ENCODE data around the gene AOAH. TPM values are rescaled to one million over a fixed set of nuclear protein-coding genes. Genes with fewer than 3 reads are reported as not detected.

AOAH gene
- total RNA-seq, 2 experiments from 2014 or later = 15.4 to 18.5 TPM

DNA sequence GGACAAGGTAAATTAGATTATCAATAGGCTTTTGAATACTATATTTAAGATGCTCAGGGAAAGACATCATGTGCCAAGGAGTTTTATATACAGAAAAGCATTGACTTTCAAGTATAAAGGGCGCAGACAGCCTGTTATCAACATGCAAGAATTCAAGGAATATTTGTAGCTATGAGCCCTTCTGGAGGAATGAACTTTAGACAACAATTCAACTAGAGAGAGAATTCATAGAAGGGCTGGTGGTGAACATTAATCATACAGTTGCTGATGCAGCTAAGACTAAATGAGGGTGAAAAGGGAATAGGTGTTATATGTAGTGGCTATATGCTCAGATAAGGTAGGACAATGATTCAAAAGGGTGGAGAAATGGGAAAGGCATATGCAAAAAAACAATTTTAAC, 41.2 kb downstream of the AOAH start:
- POLR2A ChIA-PET = interaction anchor here (1.3 to 1.5 kb wide), 2 partner anchors 9 to 41 kb away, joined by 4 read pairs; partner anchors contain the start of gene AOAH
- CTCF ChIA-PET = interaction anchor here (1.4 to 1.9 kb wide), 2 partner anchors 13 to 496 kb away, joined by 3 to 9 read pairs; no protein-coding TSS in a partner anchor
- H3K27ac Mint-ChIP-seq = peak overlapping the region; percentile 77
- DNase-seq = no peak
- H3K4me3 Mint-ChIP-seq = no peak overlapping the region
- H3K27me3 Mint-ChIP-seq = no peaks in the 10 kb centered on the region
- peaks cover 67% of the 10 kb centered on the region for H3K4me1 Mint-ChIP-seq
- H3K9me3 Mint-ChIP-seq = no peaks in the 10 kb centered on the region
- peaks cover 11% of the 10 kb centered on the region for H3K36me3 Mint-ChIP-seq (ENCODE audit: low read depth)

DNA sequence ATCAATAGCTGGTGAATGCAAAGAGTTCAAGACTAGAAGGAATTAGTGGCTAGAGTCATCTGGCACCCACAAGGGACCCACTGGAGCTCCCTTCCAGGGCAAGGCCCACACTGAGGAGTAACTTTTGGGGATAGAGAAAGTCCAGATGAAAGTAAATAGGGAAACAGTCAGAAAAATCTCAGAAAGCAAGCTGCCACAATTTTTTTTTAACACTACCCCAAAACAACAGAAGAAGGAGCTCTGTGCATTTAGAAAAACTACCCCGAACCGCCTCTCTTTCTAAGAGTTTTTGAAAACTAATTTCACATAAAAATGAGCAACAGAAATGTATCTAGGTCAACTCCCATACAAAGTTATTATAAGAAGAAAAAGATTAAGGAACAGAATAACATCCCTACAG, 42.2 kb downstream of the AOAH start:
- H3K4me1 Mint-ChIP-seq = peaks cover 70% of the 10 kb centered on the region
- ChIA-PET POLR2A (interaction anchor here (0.9 to 1.5 kb wide), 5 partner anchors 8 to 500 kb away, joined by 3 to 4 read pairs (median 4); partner anchors contain the start of gene AOAH), CTCF (interaction anchor here (1.0 to 3.2 kb wide), 5 partner anchors 8 to 518 kb away, joined by 3 to 24 read pairs (median 4); no protein-coding TSS in a partner anchor)
- H3K36me3 Mint-ChIP-seq (ENCODE audit: low read depth) = peaks cover 11% of the 10 kb centered on the region
- H3K27me3 Mint-ChIP-seq = no peaks in the 10 kb centered on the region
- H3K27ac Mint-ChIP-seq = no peak overlapping the region
- H3K9me3 Mint-ChIP-seq = no peaks in the 10 kb centered on the region
- DNase-seq = no peak
- H3K4me3 Mint-ChIP-seq = no peak overlapping the region

DNA sequence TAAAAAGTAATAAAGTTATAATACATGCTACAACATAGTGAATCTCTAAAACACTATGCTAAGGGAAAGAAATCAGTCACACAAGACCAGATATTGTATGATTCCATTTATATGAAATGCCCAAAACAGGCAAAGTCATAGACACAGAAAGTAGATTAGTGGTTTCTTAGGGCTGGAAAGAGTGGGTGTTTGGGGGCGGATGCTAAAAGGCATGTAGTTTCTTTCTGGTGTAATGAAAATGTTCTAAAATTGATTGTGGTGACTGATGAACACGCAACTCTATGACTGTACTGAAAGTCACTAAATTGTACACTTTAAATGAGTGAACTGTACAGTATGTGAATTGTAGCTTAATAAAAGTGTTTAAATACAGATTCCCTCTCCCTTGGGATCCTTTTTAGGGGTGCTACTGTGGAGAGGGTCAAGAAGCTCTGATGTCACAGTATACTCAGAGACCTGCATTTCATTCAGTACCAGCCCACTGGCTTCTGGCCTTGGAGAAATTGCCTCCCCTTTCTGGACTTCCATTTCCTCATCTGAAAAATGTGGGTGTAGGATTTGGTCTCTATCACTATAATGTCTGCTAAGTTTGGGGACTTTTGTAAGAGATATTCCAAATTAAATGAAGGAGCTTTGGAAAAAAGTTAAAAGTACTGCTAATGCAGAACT, 46.4 kb downstream of the AOAH start:
- peaks cover 39% of the 10 kb centered on the region for H3K4me1 Mint-ChIP-seq
- DNase-seq = no peak

DNA sequence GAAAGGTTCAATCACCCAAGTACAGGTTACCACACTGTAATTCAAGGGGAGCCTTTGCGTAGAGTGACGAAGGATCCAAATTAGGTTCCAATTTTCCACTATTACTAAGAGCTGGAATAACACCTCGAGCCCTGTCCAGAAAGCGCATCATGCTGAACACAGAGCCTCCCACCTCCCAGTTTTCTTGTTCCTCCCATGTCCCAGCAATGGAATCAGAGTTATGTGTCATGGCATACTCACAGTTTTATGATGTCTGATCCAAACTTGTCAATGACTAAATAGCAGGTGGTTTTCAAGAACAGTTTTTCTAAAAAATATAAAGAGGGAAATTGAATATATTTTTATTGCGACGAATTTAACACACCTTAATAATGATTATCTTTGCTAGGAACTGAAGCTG, 50.6 kb downstream of the AOAH start:
- Mint-ChIP-seq H3K4me3 (no peak overlapping the region), H3K27me3 (no peaks in the 10 kb centered on the region), H3K36me3 (ENCODE audit: low read depth) (peaks cover 10% of the 10 kb centered on the region), H3K9me3 (no peaks in the 10 kb centered on the region), H3K4me1 (peaks cover 45% of the 10 kb centered on the region), H3K27ac (no peak overlapping the region)
- ChIA-PET CTCF (interaction anchor here (1.0 to 1.9 kb wide), 4 partner anchors 9 to 509 kb away, joined by 3 to 5 read pairs (median 3); no protein-coding TSS in a partner anchor), POLR2A (no interaction called here)
- DNase-seq = no peak

More for the DNA sequence above, 46.4 kb downstream of the AOAH start:
- H3K27ac Mint-ChIP-seq = peak overlapping the region; percentile 74
- H3K4me3 Mint-ChIP-seq = no peak overlapping the region
- H3K27me3 Mint-ChIP-seq = no peaks in the 10 kb centered on the region
- CTCF ChIA-PET = interaction anchor here (0.8 to 1.3 kb wide), 6 partner anchors 9 to 504 kb away, joined by 3 to 4 read pairs (median 4); no protein-coding TSS in a partner anchor
- H3K36me3 Mint-ChIP-seq (ENCODE audit: low read depth) = peaks cover 16% of the 10 kb centered on the region
- H3K9me3 Mint-ChIP-seq = no peaks in the 10 kb centered on the region
- POLR2A ChIA-PET = interaction anchor here (0.6 to 3.0 kb wide), 9 partner anchors 10 to 260 kb away, joined by 3 to 10 read pairs (median 3); no protein-coding TSS in a partner anchor

DNA sequence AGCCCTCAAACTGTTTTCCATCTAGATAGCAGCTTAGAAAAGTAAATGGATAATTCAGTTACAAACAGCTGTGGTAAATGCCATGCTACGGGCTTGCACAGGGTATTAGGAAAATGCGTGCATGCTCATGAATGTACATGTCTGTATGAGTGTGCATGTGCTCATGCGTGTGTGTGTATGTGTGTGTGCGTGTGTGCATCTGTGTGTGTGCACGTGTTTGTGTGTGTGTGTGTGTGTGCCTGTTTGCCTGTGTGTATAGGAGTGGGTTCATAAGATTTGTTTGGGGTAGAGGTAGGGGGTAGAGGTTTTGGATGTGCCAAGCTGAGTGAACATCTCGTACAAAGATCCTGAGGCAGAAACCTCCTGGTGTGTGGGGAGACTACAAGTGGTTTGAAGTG, 52.9 kb downstream of the AOAH start:
- POLR2A ChIA-PET = interaction anchor here (1.3 kb wide), 1 partner anchor 184 kb away, joined by 3 read pairs; no protein-coding TSS in a partner anchor
- peaks cover 35% of the 10 kb centered on the region for H3K4me1 Mint-ChIP-seq

DNA sequence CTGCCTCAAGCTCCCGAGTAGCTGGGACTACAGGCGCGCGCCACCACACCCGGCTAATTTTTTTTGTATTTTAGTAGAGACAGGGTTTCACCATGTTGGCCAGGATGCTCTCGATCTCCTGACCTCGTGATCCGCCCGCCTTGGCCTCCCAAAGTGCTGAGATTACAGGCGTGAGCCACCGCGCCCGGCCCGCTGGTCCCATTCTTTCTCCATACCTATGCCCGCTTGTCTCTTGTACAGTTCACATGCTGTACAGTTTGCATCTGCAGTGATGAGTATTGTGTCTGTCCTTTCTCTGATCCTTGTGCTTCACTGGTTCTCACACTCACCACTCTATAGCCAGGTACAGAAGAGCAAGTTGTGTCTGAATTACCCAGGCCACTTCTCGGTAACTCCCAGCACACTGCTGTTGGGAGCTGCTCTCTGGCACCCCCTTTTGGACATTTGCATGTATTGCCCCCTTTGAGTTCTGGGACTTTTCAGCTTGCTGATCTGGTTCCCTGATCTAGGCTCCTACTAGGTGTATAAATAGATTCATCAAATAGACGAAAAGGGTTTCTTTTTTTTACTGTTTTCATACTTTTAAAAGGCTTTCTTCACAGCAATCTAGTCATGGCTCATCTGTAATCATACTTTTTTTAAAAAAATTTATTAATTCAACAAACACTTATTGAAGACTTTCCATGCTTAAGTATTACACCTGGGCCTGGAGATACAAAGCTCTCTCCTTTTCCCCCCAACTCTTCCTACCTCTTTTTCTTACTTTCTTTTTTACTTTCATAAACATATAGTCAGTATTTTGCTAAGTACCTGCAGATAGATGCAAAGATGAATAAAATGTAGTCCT, 53.5 kb downstream of the AOAH start:
- DNase-seq = peak; percentile 75
- no peaks in the 10 kb centered on the region for H3K9me3 Mint-ChIP-seq
- no peak overlapping the region for H3K27ac Mint-ChIP-seq
- ChIA-PET CTCF (interaction anchor here (0.6 to 4.4 kb wide), 45 partner anchors 10 to 530 kb away, joined by 3 to 58 read pairs (median 3); partner anchors contain the start of gene AOAH), POLR2A (interaction anchor here (1.3 kb wide), 1 partner anchor 183 kb away, joined by 3 read pairs; no protein-coding TSS in a partner anchor)
- peaks cover 11% of the 10 kb centered on the region for H3K36me3 Mint-ChIP-seq (ENCODE audit: low read depth)
- H3K27me3 Mint-ChIP-seq = no peaks in the 10 kb centered on the region
- H3K4me1 Mint-ChIP-seq = peaks cover 35% of the 10 kb centered on the region
- H3K4me3 Mint-ChIP-seq = no peak overlapping the region

More for the DNA sequence above, 52.9 kb downstream of the AOAH start:
- Mint-ChIP-seq H3K36me3 (ENCODE audit: low read depth) (peaks cover 13% of the 10 kb centered on the region), H3K9me3 (no peaks in the 10 kb centered on the region), H3K4me3 (no peak overlapping the region), H3K27me3 (no peaks in the 10 kb centered on the region), H3K27ac (no peak overlapping the region)
- DNase-seq = no peak
- CTCF ChIA-PET = interaction anchor here (0.6 to 4.4 kb wide), 39 partner anchors 10 to 527 kb away, joined by 3 to 58 read pairs (median 3); partner anchors contain the start of gene AOAH

DNA sequence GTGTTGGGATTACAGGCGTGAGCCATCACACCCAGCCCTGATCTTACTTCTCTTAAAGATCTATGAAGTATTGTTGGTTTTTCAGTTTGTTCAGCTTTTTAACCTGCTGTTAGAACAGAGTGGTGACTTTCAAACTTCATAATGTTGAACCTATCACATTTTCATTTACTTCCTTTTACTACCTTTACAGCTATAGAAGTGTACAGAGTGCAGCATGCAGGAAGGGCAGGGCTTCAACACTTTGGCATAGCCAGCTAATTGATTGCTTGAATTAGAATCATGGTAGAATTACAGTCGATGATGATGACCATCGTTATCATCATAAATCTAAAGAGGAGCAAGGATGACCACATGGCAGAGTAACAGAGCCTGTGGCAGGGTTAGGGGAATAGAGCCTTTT, 55.5 kb downstream of the AOAH start:
- peaks cover 35% of the 10 kb centered on the region for H3K4me1 Mint-ChIP-seq
- POLR2A ChIA-PET = interaction anchor here (1.2 kb wide), 1 partner anchor 30 kb away, joined by 5 read pairs; no protein-coding TSS in a partner anchor

DNA sequence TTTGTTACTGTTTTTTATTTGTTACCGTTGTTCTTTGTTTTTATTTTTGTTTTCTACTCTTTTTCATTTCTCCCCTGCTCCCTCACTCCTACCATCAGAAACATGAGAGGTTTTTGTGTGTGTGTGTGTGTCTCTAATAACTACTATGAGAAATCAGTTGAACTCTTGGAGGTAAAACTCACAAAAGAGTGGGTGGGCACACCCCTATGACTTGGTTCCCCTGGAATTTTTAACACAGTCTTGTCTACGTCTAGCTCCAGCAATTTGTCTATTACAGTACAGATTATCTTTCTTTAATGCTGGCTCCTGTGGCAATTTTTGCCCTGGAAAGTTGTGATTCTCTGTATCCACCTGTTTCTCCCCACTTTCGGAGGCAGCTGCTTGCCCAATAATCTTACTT, 56.2 kb downstream of the AOAH start:
- ChIA-PET POLR2A (interaction anchor here (1.2 kb wide), 1 partner anchor 29 kb away, joined by 5 read pairs; no protein-coding TSS in a partner anchor), CTCF (interaction anchor here (4.4 kb wide), 1 partner anchor 180 kb away, joined by 58 read pairs; no protein-coding TSS in a partner anchor)
- no peaks in the 10 kb centered on the region for H3K9me3 Mint-ChIP-seq
- peaks cover 19% of the 10 kb centered on the region for H3K36me3 Mint-ChIP-seq (ENCODE audit: low read depth)
- peaks cover 35% of the 10 kb centered on the region for H3K4me1 Mint-ChIP-seq
- H3K27ac Mint-ChIP-seq = no peak overlapping the region
- H3K27me3 Mint-ChIP-seq = no peaks in the 10 kb centered on the region
- no peak for DNase-seq
- no peak overlapping the region for H3K4me3 Mint-ChIP-seq

More for the DNA sequence above, 55.5 kb downstream of the AOAH start:
- CTCF ChIA-PET = interaction anchor here (3.6 to 4.4 kb wide), 2 partner anchors 180 to 513 kb away, joined by 26 to 58 read pairs; no protein-coding TSS in a partner anchor
- DNase-seq = no peak
- no peaks in the 10 kb centered on the region for H3K27me3 Mint-ChIP-seq
- H3K36me3 Mint-ChIP-seq (ENCODE audit: low read depth) = peaks cover 16% of the 10 kb centered on the region
- no peak overlapping the region for H3K27ac Mint-ChIP-seq
- H3K9me3 Mint-ChIP-seq = no peaks in the 10 kb centered on the region
- no peak overlapping the region for H3K4me3 Mint-ChIP-seq

DNA sequence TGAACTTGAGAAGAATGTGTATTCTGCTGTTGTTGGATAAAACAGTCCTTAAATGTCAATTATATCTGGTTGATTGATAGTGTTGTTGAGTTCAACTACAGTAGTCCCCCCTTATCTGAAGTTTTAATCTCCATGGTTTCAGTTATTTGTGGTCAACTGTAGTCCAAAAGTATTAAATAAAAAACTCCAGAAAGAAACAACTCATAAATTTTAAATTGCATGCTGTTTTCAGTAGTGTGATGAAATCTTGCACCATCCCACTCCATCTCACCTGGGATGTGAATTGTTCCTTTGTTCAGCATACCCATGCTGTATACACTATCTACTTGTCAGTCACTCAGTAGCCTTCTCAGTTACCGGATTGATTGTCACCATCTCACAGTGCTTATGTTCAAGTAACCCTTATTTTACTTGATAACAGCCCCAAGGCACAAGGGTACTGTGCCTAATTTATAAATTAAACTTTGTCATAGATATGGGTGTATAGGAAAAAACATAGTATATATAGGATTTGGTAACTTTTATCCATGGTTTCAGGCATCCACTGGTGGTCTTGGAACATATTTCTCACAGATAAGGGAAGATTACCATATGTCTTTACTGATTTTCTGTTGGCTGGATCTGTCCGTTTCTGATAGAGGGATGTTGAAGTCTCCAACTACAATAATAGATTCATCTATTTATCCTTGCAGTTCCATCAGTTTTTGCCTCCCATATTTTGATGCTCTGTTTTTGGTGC, 57.1 kb downstream of the AOAH start:
- no peak overlapping the region for H3K4me3 Mint-ChIP-seq
- no peaks in the 10 kb centered on the region for H3K27me3 Mint-ChIP-seq
- no peak overlapping the region for H3K27ac Mint-ChIP-seq
- H3K36me3 Mint-ChIP-seq (ENCODE audit: low read depth) = peaks cover 19% of the 10 kb centered on the region
- DNase-seq = no peak
- H3K4me1 Mint-ChIP-seq = peaks cover 35% of the 10 kb centered on the region
- CTCF ChIA-PET = no interaction called here
- no peaks in the 10 kb centered on the region for H3K9me3 Mint-ChIP-seq
- POLR2A ChIA-PET = no interaction called here

DNA sequence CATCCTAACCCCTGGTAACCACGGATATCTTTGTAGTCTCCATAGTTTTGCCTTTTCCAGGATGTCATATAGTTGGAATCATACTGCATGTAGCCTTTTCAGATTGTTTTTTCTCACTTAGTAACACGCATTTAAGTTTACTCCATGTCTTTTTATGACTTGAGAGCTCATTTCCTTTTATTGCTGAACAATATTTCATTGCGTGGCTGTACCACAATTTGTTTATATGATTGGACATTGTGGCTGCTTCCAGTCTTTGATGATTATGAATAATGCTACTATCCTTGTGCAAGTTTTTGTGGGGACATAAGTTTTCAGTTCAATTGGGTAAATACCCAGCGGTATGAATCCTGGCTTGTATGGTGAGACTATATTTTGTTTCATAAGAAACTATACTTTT, 60.8 kb downstream of the AOAH start:
- Mint-ChIP-seq H3K4me3 (no peak overlapping the region), H3K36me3 (ENCODE audit: low read depth) (peaks cover 16% of the 10 kb centered on the region), H3K27me3 (no peaks in the 10 kb centered on the region), H3K27ac (no peak overlapping the region), H3K4me1 (peaks cover 12% of the 10 kb centered on the region), H3K9me3 (no peaks in the 10 kb centered on the region)
- no peak for DNase-seq
- POLR2A ChIA-PET = no interaction called here
- CTCF ChIA-PET = no interaction called here

DNA sequence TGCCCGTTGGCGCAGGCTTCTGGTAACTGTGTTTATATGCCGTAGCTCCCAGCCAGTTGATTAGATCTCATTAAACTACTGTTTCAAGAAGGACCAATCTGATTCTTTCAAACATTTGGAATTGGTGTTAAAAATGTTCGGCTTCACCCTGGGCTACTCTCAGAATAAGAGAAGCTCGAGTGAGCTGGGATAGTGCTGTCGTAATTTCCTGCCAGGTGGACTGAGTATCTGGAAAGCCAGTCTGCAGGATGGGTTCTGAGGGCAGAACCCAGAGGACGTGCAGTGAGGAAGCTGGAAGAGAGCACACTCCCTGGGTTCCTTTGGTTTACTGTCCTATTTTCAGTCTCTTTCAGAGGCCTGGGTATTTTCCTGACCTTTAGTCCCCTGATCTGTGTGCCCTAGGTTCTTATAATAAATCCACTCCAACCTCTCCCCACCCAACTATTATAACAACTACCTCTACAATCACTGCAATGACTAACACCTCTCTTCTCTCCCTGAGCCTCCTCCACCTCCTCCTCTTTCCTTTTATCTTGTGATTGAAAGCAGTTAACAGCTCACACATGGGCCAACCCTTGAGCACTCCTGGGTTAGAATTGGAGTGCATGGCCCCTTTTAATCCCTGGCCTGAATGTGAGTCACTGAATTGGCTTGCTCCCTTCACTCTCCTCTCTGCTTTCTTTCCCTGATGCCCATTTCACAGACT, 63.0 kb downstream of the AOAH start:
- no peak for DNase-seq
- H3K27me3 Mint-ChIP-seq = no peaks in the 10 kb centered on the region
- H3K9me3 Mint-ChIP-seq = no peaks in the 10 kb centered on the region
- ChIA-PET CTCF (interaction anchor here (1.1 kb wide), 1 partner anchor 9 kb away, joined by 3 read pairs; no protein-coding TSS in a partner anchor), POLR2A (no interaction called here)
- H3K4me3 Mint-ChIP-seq = no peak overlapping the region
- H3K27ac Mint-ChIP-seq = no peak overlapping the region
- H3K36me3 Mint-ChIP-seq (ENCODE audit: low read depth) = peaks cover 16% of the 10 kb centered on the region
- peaks cover 14% of the 10 kb centered on the region for H3K4me1 Mint-ChIP-seq

Measured in activated CD4-positive, alpha-beta memory T cell treated with anti-CD3 and anti-CD28 coated beads, Interleukin-2, amount 10 ng/mL, durations not matched to agents 7 days and 5 days (primary cell).